ENCODE measurements around the gene SH3RF3.
A peak's percentile ranks its signal among the peaks of the same experiment; 100 is the strongest.

SH3RF3 gene

GRCh38 chr2:109454765-109455394, 325.9 kb downstream of the SH3RF3 start:
- ATAC-seq, result peak; percentile 34
- no peak for DNase-seq

- no peak for ATAC-seq
- DNase-seq, result no peak
Measured at GRCh38 chr2:109455731-109456691, 327.0 kb downstream of the SH3RF3 start.

GRCh38 chr2:109456776-109457175, 327.8 kb downstream of the SH3RF3 start:
- ATAC-seq (no peak), DNase-seq (no peak)

- ATAC-seq (no peak), DNase-seq (no peak)
Measured at GRCh38 chr2:109457366-109457765, 328.4 kb downstream of the SH3RF3 start.

GRCh38 chr2:109457794-109458193, 328.8 kb downstream of the SH3RF3 start:
- DNase-seq (no peak), ATAC-seq (no peak)

GRCh38 chr2:109458512-109458911, 329.5 kb downstream of the SH3RF3 start:
- ATAC-seq, result no peak
- DNase-seq, result no peak

GRCh38 chr2:109459485-109459884, 330.5 kb downstream of the SH3RF3 start:
- ATAC-seq, result no peak
- DNase-seq, result no peak

- DNase-seq (no peak), ATAC-seq (no peak)
Measured at GRCh38 chr2:109460553-109461324, 331.7 kb downstream of the SH3RF3 start.

GRCh38 chr2:109463236-109463635, 334.2 kb downstream of the SH3RF3 start:
- no peak for ATAC-seq

GRCh38 chr2:109463891-109464290, 334.9 kb downstream of the SH3RF3 start:
- ATAC-seq (no peak), DNase-seq (no peak)

More at GRCh38 chr2:109463236-109463635, 334.2 kb downstream of the SH3RF3 start:
- no peak for DNase-seq

GRCh38 chr2:109466674-109467575, 337.9 kb downstream of the SH3RF3 start:
- DNase-seq, result no peak
- ATAC-seq, result no peak

GRCh38 chr2:109467701-109468100, 338.7 kb downstream of the SH3RF3 start:
- no peak for DNase-seq
- ATAC-seq, result no peak

GRCh38 chr2:109468893-109469292, 339.9 kb downstream of the SH3RF3 start:
- DNase-seq (no peak), ATAC-seq (no peak)

GRCh38 chr2:109471658-109472057, 342.7 kb downstream of the SH3RF3 start:
- no peak for DNase-seq

GRCh38 chr2:109472331-109472959, 343.4 kb downstream of the SH3RF3 start:
- no peak for DNase-seq

More at GRCh38 chr2:109471658-109472057, 342.7 kb downstream of the SH3RF3 start:
- ATAC-seq, result no peak

GRCh38 chr2:109472974-109473373, 344.0 kb downstream of the SH3RF3 start:
- DNase-seq, result no peak
- ATAC-seq, result no peak

More at GRCh38 chr2:109472331-109472959, 343.4 kb downstream of the SH3RF3 start:
- ATAC-seq, result no peak

- DNase-seq (no peak), ATAC-seq (no peak)
Measured at GRCh38 chr2:109473616-109474318, 344.8 kb downstream of the SH3RF3 start.

- ATAC-seq (no peak), DNase-seq (no peak)
Measured at GRCh38 chr2:109474319-109474825, 345.4 kb downstream of the SH3RF3 start.

GRCh38 chr2:109475531-109476210, 346.7 kb downstream of the SH3RF3 start:
- no peak for DNase-seq
- ATAC-seq, result no peak

Measured in stimulated activated naive CD8-positive, alpha-beta T cell treated with anti-CD3 and anti-CD28 coated beads, Interleukin-15, Interleukin-2, amounts not matched to agents 100 U/mL and 50 U/mL, for 24 hours (primary cell).